Epithelial cell of proximal tubule (primary cell): Measurements from ENCODE around the gene ZBTB49. TPM values are rescaled to one million over a fixed set of nuclear protein-coding genes. Genes with fewer than 3 reads are reported as not detected.

Experiments
- DNase-seq: peaks from one replicate; pipeline ENCODE4 v3.0.0-alpha.2; 2011; ENCODE audit warnings: low read depth
- H3K4me3 ChIP-seq: 2 replicates; pipeline ENCODE4 v1.5.1; 2011; ENCODE audit warnings: low read depth, mild to moderate bottlenecking, low read length
- CTCF ChIP-seq: conservative IDR thresholded peaks from 2 replicates; pipeline ENCODE4 v1.5.1; 2012; ENCODE audit warnings: low read depth, mild to moderate bottlenecking, low read length
- total RNA-seq: library from RNA; depleted of rRNA; stranded (reverse); fragments of >200 nt; gene quantifications from 2 replicates; pipeline ENCODE4 v1.2.3, GENCODE V29; 2015

The ZBTB49 gene
- total RNA-seq, 1 donor from 2014 or later, result 1.2 TPM

- no peak for DNase-seq
- no peak for TF ChIP-seq CTCF
- H3K4me3 ChIP-seq, result no peak overlapping the region
Measured at GRCh38 chr4:4281787-4282186, 8.3 kb upstream of the ZBTB49 start.

GRCh38 chr4:4284827-4285618 is 5.0 kb upstream of the ZBTB49 start:
- no peak for DNase-seq
- no peak overlapping the region for H3K4me3 ChIP-seq
- no peak for TF ChIP-seq CTCF

DNA sequence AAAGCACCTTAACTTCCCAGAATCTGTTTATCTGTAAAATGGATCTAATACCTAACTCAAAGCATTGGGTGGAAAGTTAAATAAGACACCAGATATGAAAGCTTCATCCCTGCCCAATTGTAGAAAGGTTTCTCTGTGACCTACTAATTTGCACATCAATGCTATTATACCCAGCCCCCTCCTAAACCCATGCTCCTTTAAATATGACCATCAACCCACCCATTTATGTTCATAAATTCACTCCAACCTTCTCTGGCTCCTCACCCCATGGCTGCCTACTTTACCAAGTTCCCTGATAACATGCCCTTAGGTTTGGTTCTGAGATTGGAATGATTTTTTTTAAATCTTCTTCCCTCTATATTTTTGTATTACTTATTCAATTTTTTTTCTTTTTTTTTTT is 2.0 kb upstream of the ZBTB49 start:
- no peak for TF ChIP-seq CTCF
- no peak for DNase-seq
- H3K4me3 ChIP-seq, result no peak overlapping the region

GRCh38 chr4:4289055-4289454 is 996 bp upstream of the ZBTB49 start:
- TF ChIP-seq CTCF, result no peak

GRCh38 chr4:4289597-4289940 is 482 bp upstream of the ZBTB49 start:
- TF ChIP-seq CTCF, result no peak
- peak overlapping the region; percentile 90 for H3K4me3 ChIP-seq
- DNase-seq, result no peak

More at GRCh38 chr4:4289055-4289454, 996 bp upstream of the ZBTB49 start:
- peak overlapping the region; percentile 90 for H3K4me3 ChIP-seq
- no peak for DNase-seq

- DNase-seq, result no peak
- TF ChIP-seq CTCF, result no peak
- no peak overlapping the region for H3K4me3 ChIP-seq
Measured at GRCh38 chr4:4293279-4293678, 3.2 kb downstream of the ZBTB49 start.

DNA sequence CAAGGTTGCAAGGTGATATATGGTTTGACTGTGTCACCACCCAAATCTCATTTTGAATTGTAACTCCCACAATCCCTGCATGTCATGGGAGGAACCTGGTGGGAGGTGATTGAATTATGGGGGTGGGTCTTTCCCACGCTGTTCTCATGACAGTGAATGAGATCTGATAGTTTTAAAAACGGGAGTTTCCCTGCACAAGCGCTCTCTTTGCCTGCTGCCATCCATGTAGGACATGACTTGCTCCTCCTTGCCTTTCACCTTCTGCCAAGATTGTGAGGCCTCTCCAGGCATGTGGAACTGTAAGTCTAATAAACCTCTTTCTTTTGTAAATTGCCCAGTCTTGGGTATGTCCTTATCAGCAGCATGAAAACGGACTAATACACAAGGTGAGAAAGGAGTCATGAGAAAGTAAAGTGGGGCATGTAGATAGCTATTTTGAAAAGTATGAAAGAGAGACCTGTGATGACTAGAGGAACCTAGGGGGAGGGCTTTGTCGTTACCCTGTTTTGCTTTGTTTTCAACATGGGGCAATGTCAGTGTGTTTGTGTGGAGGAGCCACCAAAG is 6.3 kb downstream of the ZBTB49 start:
- no peak for DNase-seq
- no peak for TF ChIP-seq CTCF
- no peak overlapping the region for H3K4me3 ChIP-seq
